Measurements from ENCODE around the gene VPS26A.

- TF ChIP-seq CTCF (IDR thresholded peaks at IDR 0.05; ENCODE audit: insufficient read depth, low read depth, low read length) (no peak), EZH2 (IDR thresholded peaks at IDR 0.05; ENCODE audit: insufficient read depth, low read length) (no peak)
These were observed 91.6 kb downstream of the VPS26A start for GRCh38 chr10:69215405-69216171.
